Inflammatory macrophage (primary cell): ENCODE results near the gene FGFR2.
A peak's percentile ranks its signal among the peaks of the same experiment; 100 is the strongest.

ENCODE experiments used
- DNase-seq, 2 donors: peaks; one replicate each; pipeline ENCODE4 v3.0.0-alpha.2; 2020 to 2022

Gene FGFR2

GRCh38 chr10:121609426-121610380 is 11.5 kb upstream of the FGFR2 start:
- no peak for DNase-seq

DNA sequence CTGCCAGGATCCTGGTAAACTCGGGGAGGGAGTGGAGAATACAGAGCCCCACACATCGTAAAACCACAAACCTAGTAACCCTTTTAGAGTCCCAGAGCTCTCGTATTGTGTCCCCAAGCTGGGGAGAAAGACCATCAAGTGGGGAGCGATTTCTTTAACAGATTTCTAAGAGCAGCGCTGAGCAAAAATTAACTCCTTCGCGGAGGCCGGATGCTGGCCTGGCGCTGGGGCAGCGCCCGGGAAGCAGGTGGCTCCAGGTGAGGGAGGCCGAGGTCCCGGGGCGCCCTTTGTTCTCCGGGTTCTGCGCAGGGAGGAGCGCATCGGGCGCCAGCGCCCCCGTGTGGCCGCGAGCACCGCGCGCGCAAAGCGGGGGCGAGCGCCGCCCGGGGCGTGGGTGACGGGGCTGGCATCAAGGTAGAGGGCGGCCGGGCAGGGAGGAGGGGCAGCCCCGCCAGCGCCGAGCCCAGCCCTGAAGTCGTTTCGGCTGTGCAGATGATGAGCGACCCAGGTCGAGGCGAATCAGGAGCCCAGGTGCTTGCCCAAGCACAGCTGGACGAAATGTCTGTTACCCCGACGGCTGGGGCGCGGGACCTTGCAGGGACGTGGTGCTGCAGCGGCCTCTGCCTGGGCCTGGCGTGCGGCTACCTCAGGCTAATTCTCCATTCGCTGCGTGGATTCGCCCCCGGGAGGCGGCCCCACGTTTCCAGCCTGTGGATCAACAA is 10.4 kb upstream of the FGFR2 start:
- peak in 1 of 2 donors; percentile 14 for DNase-seq

- DNase-seq = no peak
Observed at GRCh38 chr10:121607310-121608055, 9.2 kb upstream of the FGFR2 start.

DNA sequence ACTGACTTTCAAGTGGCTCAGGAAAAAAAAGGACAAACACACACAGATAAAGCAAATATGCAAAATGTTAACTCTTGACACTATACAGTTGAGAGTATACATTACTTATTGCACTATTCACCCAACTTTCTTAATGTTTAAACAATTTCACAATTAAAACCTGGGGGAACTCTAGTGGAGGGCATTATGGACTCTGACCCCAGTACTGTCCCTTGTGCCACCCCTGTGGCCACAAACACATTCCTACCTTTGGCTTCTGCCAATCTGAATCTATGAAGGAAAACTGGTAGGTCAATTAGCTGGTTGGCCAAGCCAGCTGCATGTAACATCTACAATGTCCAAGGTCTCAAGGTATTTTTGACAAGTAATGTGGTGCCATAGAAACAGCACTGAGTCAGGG is 7.5 kb upstream of the FGFR2 start:
- no peak for DNase-seq

DNA sequence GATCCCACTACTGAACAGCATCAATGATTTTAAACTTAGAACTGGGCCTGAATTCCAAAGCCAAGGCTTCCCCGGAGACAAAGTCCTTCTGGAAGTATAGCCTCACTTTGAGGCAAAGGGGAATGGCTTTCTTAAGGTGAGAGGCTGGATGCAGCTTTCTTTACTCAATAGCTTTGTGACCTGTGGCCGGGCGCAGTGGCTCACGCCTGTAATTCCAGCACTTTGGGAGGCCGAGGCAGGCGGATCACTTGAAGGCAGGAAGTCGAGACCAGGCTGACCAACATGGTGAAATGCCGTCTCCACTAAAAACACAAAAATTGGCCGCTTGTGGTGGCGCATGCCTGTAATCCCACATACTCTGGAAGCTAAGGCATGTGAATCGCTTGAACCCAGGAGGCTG is 3.2 kb upstream of the FGFR2 start:
- no peak for DNase-seq

DNA sequence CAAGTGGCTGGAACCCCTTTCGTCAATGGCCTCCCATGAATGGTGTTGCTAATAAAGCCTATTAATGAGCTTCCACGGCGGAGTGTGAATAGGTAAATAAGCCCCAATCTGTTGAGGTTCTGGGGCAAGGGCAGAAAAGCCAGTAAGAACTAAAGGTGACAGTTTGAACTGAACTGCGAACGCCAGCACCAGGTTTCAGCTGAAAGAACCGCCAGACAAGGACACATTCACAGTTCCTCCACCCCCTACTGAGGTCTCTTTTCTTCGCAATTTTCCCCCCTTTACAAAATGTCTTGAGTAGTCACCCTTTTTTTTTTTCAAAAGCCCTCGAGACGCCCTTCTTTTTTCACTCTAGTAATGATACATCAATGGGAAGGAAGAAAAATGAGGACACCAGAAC is 2.4 kb upstream of the FGFR2 start:
- no peak for DNase-seq

GRCh38 chr10:121599947-121600346 is 1.7 kb upstream of the FGFR2 start:
- DNase-seq = no peak

DNA sequence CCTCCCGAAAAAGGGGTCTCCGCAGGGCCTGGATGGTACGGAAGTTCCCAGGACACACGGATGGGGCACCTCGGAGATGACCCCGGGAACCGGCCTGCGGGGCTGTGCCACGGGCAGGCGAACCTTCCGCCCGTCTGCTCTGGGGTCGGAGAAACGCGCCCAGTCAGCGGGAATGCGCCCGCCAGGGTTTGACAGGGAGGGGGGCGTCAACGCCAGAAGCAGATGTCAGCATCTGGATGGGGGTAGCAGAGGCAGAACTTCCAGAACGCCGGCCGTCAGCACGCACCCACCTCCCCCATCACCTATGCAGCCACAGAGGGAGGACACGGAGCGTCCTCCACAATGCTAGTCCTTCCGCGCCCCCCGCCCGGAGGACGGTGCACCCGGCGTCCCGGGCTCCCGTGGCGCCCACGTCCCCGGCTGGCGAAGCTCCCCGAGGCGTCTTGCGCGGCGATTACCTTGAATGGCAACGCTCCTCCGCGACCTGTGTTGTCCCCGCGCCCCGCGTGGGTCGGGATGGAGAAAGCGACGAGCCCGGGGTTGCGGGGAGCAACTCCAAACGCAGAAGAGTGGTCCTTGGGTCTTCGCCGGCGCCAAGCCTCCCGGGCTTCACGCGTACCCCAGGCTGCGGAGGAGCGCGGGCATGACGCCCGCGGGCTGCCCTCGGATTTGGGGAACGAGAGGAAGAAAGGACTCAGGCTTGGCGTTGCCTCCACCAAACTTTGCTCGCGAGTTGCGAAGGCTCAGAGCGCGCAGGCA is 561 bp downstream of the FGFR2 start:
- DNase-seq = no peak

DNA sequence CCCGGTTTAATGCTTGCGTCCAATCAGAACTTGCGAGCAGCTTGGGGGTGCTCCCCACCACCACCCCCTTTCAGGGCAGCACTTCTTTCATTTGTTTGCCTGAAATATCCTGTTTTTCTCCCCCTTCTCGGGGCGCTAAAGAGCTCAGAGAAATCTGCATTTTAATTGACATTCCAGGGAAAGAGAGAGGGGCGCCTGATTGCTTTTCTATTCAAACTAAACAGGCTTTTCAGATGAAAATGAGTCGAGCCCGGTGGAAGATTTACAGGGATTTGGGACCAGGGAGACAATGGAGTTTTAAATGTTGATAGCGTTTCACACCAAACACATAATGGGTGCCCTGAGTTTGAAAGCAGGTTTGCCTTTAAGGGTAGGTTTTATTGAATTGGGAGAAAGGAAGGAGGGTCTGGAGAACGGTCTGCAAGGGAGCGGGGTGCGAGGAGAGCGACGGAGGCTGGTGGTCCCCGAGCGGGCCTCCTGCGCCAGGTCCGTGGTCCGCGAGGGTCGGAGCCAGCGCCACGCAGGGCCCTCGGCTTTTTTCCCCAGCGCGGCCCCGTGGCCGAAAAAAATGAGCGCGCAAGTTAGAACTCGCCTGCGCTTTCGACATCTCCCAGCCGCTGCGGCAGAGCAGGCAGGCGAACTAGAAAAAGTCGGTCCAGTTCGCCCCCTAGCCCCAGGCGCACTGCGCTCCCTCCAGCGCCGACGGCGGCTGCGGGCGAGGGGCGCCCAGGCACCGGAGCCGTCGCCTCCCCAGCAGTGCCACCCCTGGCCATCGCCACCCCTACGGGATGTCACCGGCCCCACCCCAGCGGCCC is 1.3 kb downstream of the FGFR2 start:
- DNase-seq = no peak

DNA sequence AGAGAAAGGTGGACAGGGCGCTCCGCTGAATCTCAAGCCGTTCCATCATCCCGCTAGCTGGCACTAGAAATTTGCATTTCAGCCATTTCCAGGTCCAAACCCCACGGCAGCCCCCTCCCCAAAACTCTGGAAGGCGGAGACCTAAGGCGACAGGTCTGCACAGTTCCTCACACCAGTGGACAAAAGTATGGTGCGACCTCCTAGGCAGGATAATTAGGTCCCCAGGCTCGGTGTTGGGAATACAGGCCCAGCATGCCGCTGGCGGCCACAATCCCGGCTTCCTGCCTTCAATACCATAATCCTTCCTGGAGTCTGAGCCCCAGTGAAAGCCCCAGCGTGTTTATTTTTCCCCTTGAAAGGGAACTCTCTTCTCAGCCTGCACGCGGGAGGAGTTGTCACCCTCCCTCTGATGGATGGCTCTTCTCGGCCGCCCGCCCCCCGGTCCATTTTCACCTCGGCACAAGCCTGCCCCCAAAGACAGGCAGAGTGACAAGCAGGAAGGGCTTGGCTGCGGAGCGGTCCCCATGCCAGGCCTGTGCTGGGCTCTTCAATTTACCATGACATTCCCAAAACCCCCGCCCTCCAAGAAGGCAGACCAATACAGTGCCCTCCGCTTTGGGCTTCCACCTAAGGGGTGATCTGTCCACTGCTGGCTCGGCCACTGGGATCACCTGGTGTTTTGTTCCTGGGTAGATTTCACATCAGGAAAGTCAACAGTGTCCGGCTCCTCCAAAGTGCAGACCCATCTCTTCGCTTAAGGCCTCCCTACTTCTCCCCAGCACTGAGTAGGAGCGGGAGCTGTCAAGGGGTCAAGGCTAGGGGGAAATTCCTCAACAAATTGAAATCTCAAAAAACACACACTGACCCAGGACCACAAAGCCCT is 2.2 kb downstream of the FGFR2 start:
- no peak for DNase-seq

- no peak for DNase-seq
Observed at GRCh38 chr10:121595351-121595805, 2.9 kb downstream of the FGFR2 start.

- no peak for DNase-seq
Observed at GRCh38 chr10:121594623-121595350, 3.5 kb downstream of the FGFR2 start.

DNA sequence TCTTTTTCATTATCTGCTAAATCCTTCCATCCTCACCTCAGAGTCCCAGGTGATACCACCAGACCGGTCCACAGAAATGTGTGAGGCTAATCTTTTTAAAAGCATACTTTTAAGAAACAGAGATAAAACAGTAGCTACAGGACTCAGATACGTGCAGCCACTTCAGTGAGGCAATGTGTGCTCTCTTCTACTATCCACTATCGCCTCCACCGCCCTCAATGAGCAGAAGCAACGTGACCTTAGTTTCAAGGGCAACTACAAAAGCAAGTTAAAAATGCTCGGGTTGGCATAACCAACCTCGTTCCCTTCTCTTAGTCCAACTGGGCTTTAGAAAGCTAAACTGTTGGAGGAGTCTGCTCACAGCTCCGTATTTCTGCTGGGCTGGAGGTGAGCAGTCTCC is 4.2 kb downstream of the FGFR2 start:
- DNase-seq = no peak

GRCh38 chr10:121593281-121594075 is 4.8 kb downstream of the FGFR2 start:
- no peak for DNase-seq

- no peak for DNase-seq
Observed at GRCh38 chr10:121592155-121592890, 5.9 kb downstream of the FGFR2 start.

GRCh38 chr10:121591186-121591585 is 7.1 kb downstream of the FGFR2 start:
- no peak for DNase-seq

DNA sequence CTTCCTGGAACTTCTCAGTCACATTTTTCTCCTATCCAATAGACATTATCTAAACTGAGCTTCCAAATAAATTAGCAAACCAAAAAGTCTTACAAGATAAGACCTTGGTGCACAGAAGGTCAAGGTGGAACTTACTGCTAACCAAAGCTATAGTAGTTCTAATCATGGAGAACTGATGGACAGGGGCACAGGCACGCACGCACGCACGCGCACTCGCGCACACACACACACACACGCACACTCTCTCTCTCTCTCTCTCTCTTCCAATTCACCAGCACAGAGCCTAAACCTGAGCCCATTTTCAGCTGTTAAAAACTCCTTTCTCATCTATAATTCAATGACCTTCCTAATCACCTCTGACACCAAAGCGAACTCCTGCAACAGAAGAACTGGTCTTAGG is 7.5 kb downstream of the FGFR2 start:
- no peak for DNase-seq

- no peak for DNase-seq
Observed at GRCh38 chr10:121589553-121589952, 8.7 kb downstream of the FGFR2 start.
